Astrocyte of the cerebellum (primary cell): ENCODE data around the gene STK38.

Source experiments
- DNase-seq: peaks from one replicate; pipeline ENCODE4 v3.0.0-alpha.2; 2011; ENCODE audit warnings: low read depth
- H3K4me3 ChIP-seq: 2 replicates; pipeline ENCODE4 v1.5.1; 2011; ENCODE audit warnings: mild to moderate bottlenecking, low read depth, low read length, moderate library complexity
- in situ Hi-C: cut with HindIII; loops from 2 replicates; pipeline ENCODE4 v1.10.0; 2017; ENCODE audit warnings: low sequenced_read_pairs
- TF ChIP-seq, protein P1 (sequence below): IDR thresholded peaks from 2 replicates; pipeline ENCODE4 v1.5.1; 2012; ENCODE audit warnings: low read length, low read depth, moderate library complexity, mild to moderate bottlenecking; ENCODE audit errors: missing control alignments

The STK38 gene

GRCh38 chr6:36566418-36566905 is 19.2 kb upstream of the STK38 start:
- DNase-seq = no peak
- no peak overlapping the region for H3K4me3 ChIP-seq
- TF ChIP-seq, protein P1, sequence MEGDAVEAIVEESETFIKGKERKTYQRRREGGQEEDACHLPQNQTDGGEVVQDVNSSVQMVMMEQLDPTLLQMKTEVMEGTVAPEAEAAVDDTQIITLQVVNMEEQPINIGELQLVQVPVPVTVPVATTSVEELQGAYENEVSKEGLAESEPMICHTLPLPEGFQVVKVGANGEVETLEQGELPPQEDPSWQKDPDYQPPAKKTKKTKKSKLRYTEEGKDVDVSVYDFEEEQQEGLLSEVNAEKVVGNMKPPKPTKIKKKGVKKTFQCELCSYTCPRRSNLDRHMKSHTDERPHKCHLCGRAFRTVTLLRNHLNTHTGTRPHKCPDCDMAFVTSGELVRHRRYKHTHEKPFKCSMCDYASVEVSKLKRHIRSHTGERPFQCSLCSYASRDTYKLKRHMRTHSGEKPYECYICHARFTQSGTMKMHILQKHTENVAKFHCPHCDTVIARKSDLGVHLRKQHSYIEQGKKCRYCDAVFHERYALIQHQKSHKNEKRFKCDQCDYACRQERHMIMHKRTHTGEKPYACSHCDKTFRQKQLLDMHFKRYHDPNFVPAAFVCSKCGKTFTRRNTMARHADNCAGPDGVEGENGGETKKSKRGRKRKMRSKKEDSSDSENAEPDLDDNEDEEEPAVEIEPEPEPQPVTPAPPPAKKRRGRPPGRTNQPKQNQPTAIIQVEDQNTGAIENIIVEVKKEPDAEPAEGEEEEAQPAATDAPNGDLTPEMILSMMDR = no peak
- in situ Hi-C loops = no loop called here

DNA sequence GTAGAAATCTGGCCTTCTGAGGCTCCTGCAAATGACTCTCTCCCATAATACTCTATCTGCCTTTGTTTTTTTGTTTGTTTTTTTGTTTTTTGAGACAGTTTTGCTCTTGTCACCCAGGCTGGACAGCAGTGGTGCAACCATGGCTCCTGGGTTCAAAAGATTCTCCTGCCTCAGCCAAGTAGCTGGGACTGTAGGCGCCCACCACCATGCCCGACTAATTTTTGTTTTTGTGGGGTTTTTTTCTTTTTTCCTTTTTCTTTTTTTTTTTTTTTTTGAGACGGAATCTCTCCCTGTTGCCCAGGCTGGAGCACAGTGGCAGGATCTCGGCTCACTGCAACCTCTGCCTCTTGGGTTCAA is 16.6 kb upstream of the STK38 start:
- TF ChIP-seq, protein P1 = no peak
- no peak overlapping the region for H3K4me3 ChIP-seq
- in situ Hi-C loops = loop anchor here (5.0 kb wide), 1 partner anchor 33 kb away; no protein-coding TSS in a partner anchor
- DNase-seq = no peak

DNA sequence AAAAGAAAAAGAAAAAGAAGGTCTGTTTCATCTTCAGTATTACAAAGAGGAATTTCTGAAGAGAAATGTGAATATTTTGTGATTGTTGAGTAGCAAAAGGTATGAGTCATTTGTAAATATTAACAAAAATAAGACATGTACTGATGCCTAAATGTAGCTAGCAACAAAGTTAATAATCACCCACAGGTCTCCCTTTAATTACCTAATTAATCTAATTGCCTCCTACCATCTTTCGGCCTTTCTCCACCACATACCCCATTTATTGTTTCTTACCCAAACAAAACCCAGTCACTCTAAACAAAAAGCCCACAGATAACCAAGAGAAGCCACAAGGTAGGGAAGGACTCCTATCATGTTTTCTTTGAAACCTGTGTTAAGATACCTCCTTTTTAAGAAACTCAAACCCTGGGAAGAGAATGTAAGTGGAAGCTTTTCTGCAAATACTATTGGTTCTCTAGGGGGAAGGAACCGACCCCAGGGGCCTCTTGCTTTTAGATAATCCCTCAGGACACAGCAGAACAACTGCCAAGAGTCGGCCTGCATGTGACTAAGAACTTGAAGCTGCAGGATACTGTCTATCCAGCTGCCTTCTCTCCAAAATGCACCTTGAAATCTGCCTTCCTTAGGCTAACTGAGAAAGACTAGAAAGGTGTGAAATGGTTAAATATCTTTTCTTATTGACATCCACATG is 16.1 kb upstream of the STK38 start:
- in situ Hi-C loops = loop anchor here (5.0 kb wide), 1 partner anchor 34 kb away; no protein-coding TSS in a partner anchor
- no peak overlapping the region for H3K4me3 ChIP-seq
- TF ChIP-seq, protein P1 = no peak
- no peak for DNase-seq

- DNase-seq = no peak
- in situ Hi-C loops = loop anchor here (5.0 kb wide), 1 partner anchor 36 kb away; no protein-coding TSS in a partner anchor
- TF ChIP-seq, protein P1 = no peak
- H3K4me3 ChIP-seq = no peak overlapping the region
Measured at GRCh38 chr6:36560822-36561221, 13.5 kb upstream of the STK38 start.

DNA sequence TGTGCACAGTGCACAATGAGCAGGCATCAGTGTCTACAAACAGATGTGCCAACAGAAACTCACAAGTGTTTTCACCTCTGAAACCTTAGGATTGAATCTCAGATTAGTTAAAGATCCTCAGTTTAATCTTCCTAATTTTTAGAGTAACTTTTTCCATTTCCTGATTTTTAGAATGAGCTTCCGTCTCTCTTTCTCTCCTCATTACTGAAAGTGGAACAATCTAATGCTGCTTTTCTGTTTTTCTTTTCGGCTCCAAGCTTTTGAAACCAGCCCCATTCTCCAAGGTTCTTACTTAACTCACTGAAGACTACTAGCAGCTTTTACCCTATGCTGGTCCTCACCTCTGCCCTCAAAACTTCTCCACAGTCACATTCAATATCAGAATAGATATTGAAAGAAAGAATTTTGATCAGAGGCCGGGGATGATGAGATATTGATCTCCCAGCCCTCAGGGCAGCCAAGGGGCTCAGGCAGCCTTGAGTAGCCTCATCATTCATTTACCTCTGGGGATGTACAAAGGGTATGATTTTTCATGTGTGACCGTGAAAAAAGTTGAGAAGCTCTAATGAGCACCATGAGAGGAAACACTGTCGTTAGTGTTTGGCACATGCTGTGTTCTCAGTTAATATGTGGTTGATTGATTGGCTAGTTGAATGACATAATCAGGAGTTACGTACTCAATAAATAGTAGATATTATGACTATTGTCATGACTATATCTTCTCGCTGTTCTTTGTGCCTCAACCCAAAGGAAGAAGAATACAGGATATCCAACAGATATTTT is 11.9 kb upstream of the STK38 start:
- TF ChIP-seq, protein P1 = no peak

GRCh38 chr6:36556281-36556680 is 9.0 kb upstream of the STK38 start:
- TF ChIP-seq, protein P1 = no peak
- DNase-seq = no peak
- H3K4me3 ChIP-seq = no peak overlapping the region
- in situ Hi-C loops = no loop called here

More for the DNA sequence above, 11.9 kb upstream of the STK38 start:
- H3K4me3 ChIP-seq = no peak overlapping the region
- in situ Hi-C loops = no loop called here
- no peak for DNase-seq
